NCI-H2227 (cell line): Measurements from ENCODE around the gene RPL13.

Experiments used
- DNase-seq: peaks from one replicate; lab custom pipeline; 2025; ENCODE audit not compliant: unreplicated experiment; lab: John Stamatoyannopoulos, UW

The RPL13 gene

DNA sequence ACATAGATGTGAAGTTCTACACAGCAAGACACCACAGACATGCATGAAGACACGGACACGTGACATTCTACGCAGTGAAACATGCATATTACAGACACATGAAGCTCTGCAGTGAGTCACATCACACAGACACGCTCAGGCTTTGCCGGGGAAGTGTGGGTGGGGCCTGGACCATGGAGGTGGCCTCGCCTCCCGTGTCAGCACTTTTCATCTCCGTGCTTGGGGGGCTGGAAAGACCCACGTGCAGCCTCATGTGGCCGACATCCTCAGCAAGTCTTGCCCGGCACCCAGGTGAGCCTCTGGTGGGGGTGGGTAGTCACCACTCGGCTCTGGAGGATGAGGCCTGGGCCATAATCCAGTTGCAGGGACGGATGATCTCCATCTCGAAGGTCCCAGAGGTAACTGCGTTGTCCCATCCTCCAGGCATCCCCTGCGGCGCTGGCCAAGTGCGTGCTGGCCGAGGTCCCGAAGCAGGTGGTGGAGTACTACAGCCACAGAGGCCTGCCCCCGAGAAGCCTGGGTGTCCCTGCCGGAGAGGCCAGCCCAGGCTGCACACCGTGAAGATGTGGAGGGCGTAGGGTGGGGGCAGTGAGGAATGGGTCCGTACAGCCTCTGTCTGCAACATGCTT is 35.7 kb downstream of the RPL13 start:
- no peak for DNase-seq

DNA sequence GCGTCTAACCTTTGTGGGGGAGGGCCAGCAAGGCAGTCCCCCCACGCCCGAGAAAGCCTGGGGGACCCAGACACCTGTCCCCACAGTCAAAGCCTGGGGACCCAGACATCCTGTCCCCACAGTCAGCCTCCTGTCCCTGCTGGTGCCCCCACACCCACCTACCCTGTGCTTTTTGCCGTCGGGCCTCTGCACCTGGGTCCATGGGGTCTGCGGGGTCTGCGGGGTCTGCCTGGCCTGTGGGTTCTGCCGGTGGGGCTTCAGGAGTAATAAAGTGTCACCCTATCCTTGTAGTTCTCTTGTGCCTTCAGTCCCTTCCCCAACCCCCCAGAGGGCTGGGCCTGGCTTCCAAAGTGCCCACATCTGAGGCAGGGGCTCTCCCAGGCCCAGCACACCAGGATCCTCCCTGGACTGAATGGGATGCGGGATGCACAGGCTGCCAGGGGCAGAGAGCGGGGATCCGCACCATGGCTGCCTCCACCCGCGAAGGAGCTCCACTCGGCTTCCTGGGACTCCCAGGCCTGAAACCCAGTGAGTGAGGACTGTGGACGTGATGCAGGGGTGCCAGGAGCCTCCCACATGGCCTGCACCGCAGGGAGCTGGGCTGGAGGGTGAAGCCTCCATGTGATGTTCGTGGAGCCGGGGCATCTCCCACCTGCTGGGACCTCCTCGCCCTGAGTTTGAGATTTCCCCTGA is 36.6 kb downstream of the RPL13 start:
- no peak for DNase-seq

DNA sequence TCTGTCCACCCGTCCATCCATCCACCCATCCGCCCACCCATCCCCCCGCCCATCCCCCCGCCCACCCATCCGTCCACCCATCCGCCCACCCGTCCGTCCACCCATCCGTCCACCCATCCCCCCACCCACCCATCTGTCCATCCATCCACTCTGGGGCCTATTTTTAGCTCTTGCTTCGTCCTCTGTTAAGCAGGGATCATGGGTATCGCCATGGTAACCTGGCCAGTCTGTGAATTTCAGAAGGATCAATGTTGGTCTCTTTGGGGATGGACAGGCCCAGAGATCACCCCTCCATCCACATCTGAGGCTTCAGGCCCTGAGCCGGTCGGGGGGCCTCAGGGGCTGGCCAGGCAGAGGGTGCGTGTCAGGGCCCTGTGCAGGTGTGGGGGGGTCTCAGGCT is 37.7 kb downstream of the RPL13 start:
- DNase-seq: peak; percentile 63

DNA sequence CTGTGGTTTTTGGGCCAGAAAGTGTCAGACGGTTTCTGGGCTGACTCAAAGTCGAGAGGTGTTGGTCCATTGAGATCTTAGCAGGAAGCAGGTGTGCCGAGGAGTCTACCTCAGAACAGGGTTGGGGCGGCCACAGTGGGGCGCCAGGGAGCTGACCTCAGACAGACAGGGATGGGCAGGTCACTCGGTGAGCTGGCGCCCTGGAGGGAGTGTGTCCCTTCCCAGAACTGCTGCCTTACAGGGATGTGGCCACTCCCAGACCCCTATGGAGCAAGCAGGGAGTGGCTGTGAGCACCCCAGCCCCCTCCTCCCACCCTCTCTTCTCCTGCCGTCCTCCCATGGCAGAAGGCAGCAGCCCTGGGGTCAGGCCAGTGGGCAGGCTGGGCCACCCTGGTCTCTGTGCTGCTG is 39.0 kb downstream of the RPL13 start:
- DNase-seq: peak; percentile 26

DNA sequence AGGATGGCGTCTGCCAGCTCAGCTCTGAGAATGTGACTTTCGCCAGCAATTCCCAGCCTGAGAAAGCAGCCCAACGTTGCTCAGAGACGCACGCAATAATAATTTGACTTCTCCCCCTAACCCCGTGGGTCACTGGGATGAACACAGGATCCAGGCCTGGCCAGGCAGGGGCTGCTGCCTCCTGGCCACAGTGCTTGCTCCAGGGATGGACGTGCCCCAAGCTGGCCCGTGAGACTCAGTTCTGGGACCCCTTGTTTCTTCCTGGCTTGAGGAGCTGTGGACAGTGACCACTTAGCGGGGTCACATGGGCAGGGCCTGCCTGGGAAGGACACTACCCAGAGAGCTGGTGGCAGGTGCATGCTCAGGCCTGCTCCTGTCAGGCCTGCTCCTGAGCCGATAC is 39.4 kb downstream of the RPL13 start:
- DNase-seq: no peak

DNA sequence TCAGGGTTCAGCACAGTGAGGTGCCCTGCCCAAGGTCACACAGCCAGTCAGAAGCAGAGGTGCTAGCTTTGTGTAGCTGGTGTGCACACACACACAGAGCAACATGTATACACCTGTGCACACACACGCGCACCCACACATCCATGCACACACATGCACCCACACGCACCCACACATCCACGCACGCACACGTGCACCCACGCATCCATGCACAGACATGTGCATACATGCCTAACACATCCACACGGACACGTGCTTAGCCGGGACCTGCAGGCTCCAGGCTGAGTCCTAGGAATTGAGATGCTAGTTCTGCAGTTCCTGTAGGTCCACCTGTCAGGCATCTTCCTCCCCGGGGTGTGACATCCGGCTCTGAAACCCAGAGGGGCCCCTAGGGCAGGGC is 39.9 kb downstream of the RPL13 start:
- DNase-seq: no peak

DNA sequence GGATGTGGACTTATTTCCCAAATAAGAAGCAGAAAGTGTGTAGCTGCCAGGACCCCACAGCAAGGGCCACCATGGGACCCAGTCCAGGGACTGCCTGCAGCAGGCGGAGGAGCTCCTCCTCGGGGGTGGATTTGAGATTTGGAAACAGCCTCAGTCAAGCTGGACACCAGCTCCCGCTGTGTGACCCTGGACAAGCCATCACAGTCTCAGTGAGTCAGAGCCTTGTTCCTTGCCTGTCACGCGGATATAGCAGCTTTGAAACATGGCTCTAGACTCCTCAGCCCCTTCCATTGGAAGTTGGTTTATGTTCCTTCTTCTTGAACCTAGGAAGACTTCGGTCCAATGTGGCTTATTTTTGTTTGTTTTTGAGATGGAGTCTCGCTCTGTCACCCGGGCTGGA is 40.5 kb downstream of the RPL13 start:
- DNase-seq: no peak

DNA sequence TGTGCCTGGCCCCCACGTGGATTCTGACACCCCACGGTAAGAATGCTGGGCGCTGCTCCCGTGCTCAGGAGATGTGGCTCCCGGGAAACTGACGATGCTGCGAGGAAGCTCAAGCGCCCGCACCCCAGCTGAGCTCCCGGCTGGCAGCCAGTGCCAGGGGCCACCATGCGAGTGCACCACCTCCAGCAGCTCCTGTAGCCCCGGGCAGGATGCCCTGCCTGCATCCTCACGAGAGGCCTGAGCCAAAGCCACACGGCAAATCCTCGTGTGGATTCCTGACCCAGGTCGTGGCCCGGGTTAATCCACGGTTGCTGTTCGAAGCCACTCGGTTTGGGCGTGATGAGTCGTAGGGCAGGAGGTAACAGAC is 41.4 kb downstream of the RPL13 start:
- DNase-seq: no peak

DNA sequence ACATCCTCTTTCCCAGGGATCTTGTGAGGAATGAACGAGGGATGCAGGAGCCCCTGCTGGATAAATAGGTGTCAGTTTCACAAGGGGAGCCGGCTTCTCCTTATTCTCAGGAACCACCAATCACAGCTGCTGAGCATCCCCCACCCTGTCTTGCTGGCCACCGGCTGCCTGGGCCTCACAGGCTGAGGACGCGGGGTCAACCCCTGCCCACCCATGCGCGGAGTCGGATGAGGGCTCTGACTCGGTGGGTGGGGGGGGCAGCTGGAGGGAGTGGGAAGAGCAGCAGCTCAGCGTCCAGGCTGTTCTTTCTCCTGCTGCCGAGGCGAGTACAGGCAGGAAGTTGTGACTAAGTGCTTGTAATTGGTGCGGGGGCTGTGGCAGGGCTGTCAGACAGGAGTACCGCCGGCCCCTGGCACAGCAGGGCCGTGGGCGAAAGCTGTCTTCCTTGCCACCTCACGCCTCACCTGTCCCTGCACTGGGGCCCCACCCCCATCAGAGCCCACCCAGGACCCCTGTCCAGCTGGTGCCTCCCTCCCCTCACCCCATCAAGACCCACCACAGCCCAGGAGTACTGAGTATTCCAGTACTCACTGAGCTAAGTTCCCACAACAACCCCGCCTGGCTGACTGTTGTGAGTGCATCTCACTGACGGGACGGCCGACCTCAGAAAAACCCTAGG is 41.9 kb downstream of the RPL13 start:
- DNase-seq: peak; percentile 65

DNA sequence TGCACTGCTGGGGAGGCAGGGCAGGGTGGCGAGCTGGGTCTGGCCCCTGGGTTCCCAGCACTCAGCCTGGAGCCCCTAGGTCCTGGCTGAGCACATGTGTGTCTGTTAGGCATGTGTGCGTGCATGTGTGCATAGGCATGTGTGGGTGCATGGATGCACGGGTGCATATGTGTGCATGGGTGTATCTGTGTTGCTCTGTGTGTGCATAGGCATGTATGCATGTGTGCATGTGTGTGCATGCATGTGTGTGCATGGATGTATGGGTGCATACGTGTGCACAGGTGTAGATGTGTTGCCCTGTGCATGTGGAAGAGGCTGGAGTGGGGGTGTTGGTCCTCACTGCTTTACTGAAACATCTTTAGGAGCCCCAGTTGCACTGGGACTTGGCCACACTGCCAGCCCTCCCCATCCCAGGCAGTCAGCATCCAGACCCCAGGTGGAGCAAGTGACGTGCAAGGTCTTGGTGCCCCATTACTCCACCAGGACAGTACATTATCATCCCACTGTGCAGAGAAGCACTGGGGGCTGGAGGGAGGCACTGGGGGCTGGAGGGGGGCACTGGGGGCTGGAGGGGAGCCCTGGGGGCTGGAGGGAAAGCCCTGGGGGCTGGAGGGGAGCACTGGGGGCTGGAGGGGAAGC is 42.6 kb downstream of the RPL13 start:
- DNase-seq: no peak

DNA sequence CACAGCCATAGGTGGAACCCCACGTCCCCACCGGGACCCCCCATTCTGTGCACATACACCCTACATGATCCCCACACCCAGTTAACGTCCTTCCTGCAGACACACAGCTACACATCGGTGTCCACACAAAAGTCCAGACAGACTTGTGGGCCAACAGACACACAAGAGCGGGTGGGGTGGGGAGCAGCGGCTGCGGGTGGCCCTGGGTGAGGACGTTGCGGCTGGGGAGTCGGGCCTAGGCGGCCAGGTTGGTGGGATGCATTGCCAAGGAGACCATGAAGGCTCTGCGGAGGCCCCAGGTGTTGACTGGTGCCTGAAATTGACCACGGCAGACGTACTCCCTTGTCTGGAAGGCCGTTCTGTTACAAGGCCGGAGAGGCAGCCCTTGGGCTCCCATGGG is 44.3 kb downstream of the RPL13 start:
- no peak for DNase-seq

DNA sequence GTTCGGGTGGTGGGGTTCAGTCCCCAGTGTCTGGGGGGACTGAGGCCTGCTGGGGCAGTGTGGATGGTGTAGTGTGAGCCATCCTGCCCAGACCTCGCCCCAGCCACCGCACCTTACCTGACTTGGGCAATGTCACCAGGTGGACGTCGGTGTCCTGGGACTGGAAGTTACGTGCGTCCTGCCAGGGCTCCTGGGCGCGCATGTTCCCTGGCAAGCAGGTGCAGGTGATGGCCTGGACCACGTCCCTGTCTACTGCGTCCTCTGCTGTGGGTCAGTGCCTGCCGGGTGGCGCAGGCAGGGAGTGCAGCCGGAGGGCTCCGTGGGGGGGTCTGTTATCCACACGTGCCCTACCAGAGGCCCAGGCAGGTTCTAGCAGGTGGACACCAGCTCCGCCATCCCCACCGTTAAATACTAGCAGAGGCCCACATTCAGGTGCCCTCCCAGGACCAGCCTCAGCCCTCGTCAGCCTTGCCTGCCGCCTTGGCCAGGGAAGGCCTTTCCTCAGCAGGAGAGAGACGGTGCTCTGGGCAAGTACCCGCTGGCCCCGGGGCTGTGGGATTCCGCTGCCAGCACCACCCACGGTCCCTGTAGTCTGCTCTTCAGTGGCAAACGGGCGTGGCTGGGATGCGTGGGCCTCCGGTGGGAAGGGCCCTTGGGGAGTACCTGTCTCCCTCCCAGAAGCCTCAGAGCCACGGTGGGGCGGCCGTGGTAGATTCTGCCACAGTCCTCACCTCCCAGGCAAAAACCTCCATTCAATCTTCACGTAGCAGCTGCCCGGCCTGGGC is 44.9 kb downstream of the RPL13 start:
- DNase-seq: no peak

DNA sequence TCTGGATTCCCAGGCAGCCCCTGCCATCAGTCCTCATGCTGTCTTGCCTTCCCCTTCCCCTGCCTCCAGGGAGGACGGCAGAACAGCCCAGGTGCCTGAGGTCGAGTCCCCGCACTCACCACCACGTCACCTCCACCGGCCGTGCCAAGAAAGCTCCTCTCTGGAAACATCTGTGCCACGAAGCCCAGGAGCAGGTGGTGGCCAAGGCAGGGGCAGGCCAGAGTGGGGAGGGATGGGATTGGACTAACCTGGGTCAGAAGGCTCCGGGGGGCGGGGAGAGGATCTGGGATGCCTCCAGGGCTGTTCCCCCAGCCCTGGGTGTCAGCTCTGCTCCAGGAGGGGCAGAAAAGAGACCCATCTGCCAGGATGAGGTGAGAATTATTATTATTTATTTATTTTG is 45.5 kb downstream of the RPL13 start:
- DNase-seq: no peak

DNA sequence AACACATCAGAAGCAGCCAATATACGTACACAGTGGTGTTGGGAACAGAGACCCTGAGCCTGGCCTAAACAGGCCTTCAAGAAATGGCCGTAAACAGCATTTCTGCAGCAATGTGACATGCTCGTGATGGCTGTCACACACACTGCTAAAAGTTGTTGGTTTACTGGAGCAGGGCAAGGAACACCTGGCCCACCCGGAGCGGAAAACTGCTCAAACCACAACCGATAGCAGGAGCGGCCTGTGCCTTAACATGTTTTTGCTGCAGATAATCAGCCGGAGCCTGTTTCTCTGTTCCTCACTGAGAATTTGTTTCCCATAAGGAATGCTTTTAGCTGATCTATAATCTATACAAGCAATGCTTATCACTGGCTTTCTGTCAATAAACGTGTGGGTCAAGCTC is 47.0 kb downstream of the RPL13 start:
- no peak for DNase-seq

DNA sequence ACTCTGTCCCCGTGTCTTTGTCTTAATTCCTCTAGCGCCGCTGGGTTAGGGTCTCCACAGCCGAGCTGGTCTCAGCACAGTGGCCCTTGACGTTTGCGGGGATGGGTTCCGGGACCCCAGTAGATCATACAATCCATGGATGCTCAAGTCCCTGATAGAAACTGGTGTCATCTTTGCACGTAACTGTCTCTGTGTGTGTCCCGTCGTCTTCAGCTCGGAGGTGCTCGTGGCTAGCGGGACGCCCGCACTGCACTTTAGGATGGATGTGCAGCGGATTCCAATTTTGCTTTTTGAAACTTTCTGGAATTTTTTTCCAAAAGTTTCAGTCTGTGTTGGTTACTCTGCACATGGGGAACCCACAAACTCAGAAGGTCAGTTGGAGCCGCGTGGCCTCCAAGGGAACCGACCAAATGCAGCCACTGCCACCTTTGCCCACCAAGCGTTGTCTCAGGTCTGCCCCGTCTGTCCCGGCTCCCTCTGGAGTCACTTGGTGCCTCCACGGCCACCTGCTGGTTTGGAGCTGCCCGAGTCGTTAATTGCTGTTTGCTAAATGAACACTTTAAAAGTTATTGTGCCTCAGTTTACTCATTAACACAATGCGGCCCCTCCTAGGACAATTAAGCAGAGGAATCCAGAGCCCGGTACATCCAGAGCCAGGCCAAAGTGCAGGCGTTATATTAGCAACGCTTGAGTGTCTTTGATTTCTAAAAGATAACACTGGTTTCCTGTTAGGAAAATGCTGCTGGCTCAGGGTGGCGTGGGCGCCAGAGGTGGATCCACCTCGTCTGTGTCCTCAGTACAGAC is 47.7 kb downstream of the RPL13 start:
- DNase-seq: no peak

DNA sequence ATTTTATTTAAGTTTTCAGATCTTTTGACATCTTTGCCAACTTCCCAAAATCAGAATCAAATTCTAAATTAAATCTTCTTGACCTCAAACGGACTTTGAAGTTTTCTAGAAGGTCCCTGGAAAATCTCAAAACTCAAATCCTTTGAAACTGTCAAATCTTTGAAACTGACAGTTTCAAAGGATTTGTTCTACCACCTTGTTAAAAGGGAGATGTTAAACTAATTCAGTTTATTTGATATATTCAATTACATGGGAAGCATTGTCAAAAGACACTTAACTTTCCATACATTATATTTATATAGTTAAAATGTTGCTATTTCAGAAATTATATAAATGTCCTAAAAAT is 49.6 kb downstream of the RPL13 start:
- DNase-seq: no peak

DNA sequence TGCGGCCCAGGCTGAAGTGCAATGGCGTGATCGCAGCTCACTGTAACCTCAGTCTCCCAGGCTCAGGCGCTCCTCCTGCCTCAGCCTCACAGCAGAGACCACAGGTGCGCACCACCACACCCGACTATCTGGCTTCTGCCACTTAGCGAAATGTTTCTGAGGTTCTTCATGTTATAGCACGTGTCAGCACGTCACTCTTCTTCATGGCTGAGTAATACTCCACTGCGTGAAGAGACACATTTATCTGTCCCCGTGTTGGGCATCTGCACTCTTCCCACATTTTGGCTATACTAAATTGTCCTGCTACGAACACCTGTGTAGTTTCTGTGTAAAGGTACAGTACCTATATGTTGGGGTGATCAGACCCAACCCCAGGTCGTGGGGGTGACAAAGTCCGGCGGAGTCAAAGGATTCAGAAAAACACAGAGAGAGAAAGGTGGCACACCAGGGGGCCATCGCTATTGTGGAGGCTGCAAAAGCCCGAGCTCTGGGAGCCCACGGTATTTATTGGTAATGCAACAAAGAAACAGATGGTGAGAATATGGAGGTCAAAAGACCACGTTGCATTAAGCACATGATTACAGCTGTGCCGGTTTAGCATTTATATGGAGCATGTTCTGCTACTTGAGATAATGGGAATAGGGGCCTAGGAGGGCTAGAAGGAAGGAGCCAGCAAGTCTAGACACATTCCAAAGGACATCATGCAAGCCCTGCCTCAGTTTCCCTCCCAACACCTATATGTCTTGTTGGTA is 52.1 kb downstream of the RPL13 start:
- peak; percentile 70 for DNase-seq

DNA sequence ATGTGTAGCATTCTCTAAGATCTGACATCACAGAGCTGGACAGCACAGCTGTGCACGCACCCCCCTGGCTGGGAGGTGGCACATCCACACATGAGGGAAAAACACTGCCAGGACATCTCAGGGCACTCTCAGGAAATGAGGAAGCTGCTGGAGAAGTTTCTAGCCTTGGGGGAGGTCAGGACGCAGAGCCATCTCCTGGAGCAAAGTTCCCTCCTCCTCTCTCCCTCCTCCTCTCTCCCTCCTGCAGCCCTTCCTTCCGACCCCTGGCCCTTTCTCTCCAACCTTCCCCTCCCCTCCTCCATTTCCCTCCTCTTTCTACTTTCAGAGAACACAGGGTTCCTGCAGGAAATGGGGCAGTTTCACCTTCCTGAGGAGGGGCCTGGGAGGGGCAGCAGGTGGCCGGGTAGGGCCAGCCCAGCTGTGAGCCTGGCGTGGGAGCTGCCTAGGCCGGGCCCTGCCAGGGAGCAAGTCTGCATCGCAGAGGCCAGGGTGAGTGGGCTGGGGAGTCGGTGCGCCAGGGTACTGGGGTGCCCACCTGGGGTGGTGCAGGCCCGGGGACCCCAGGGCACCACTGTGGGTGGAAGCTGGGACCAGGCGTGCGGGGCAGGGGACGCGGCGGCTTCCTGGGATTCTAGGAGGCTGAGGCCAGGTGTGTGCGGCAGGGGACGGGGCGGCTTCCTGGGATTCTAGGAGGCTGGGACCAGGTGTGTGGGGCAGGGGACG is 52.9 kb downstream of the RPL13 start, which contains the start of gene DPEP1:
Gene DPEP1 (plus strand): TSS at position 412 of the 723 bp plus-strand sequence. CDS start 16,769 bp downstream, outside the sequence.
- DNase-seq: peak; percentile 42

DNA sequence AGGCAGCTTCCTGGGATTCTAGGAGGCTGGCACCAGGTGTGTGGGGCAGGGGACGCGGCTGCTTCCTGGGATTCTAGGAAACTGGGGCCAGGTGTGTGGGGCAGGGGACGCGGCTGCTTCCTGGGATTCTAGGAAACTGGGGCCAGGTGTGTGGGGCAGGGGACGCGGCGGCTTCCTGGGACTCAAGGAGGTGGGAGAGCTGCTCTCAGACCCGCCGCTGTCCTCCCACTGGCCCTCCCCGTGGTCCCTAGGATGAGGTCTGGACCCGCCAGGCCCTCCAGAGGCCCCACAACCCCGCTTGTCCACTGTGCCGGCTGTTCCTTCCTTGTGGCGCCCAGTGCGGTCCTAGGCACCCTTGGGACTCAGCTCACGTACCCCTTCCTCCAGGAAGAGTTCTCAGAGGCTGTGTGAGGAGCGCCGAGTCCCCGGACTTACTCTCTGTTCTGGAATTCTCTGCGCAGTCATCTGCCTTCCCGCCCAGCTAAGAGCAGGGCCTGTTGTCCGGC is 53.5 kb downstream of the RPL13 start:
- no peak for DNase-seq
